Bronchial epithelial cell (primary cell): ENCODE data around the gene KATNA1. TPM values are rescaled to one million over a fixed set of nuclear protein-coding genes. Genes with fewer than 3 reads are reported as not detected.
"Not testable (repeated sequence)": the region's sequence is repeated elsewhere in the genome, so short reads cannot be mapped to it uniquely, and the experiment has no call there.

Experiments
- DNase-seq: peaks from one replicate; pipeline ENCODE4 v3.0.0-alpha.2; 2010; ENCODE audit warnings: low read depth
- FAIRE-seq: peaks from 2 replicates; lab custom pipeline; 2011; peaks lifted over from hg19 to GRCh38; lab: Jason Lieb, UNC
- H3K27me3 ChIP-seq: 2 replicates; pipeline ENCODE4 v1.5.1; 2011; ENCODE audit warnings: low read length; ENCODE audit not compliant: control insufficient read depth, insufficient read depth
- H3K36me3 ChIP-seq: 2 replicates; pipeline ENCODE4 v1.5.1; 2011; ENCODE audit warnings: low read length; ENCODE audit not compliant: control insufficient read depth, insufficient read depth
- H3K4me3 ChIP-seq: 2 replicates; pipeline ENCODE4 v1.5.1; 2011; ENCODE audit warnings: mild to moderate bottlenecking, low read depth, low read length, control low read depth
- CTCF ChIP-seq: IDR thresholded peaks from 2 replicates; pipeline ENCODE4 v1.5.1; 2011; ENCODE audit warnings: mild to moderate bottlenecking, moderate library complexity, low read length, control low read depth, inconsistent platforms; ENCODE audit not compliant: insufficient read depth, severe bottlenecking
- total RNA-seq: library from RNA; depleted of rRNA; stranded (reverse); fragments of >200 nt; gene quantifications from 2 replicates; pipeline ENCODE4 v1.2.1, GENCODE V29; 2014

The KATNA1 gene
- total RNA-seq, 1 donor from 2014 or later: 30.0 TPM

- H3K36me3 ChIP-seq: peaks cover 8% of the 10 kb centered on the region
These were observed 37.7 kb upstream of the KATNA1 start for GRCh38 chr6:149686230-149686629.

GRCh38 chr6:149683256-149683859 is 34.8 kb upstream of the KATNA1 start:
- FAIRE-seq (peak; percentile 62), DNase-seq (no peak)
- Histone ChIP-seq H3K4me3 (no peak overlapping the region), H3K36me3 (peaks cover 2% of the 10 kb centered on the region), H3K27me3 (no peaks in the 10 kb centered on the region)
- no peak for TF ChIP-seq CTCF

More at GRCh38 chr6:149686230-149686629, 37.7 kb upstream of the KATNA1 start:
- DNase-seq: no peak
- no peak overlapping the region for H3K4me3 ChIP-seq
- FAIRE-seq: no peak
- no peak for TF ChIP-seq CTCF
- H3K27me3 ChIP-seq: no peaks in the 10 kb centered on the region

GRCh38 chr6:149681845-149682244 is 33.3 kb upstream of the KATNA1 start:
- not testable (repeated sequence) for H3K4me3 ChIP-seq, DNase-seq, H3K36me3 ChIP-seq, FAIRE-seq, H3K27me3 ChIP-seq

- no peak for TF ChIP-seq CTCF
- FAIRE-seq (no peak), DNase-seq (no peak)
- Histone ChIP-seq H3K27me3 (no peaks in the 10 kb centered on the region), H3K4me3 (no peak overlapping the region), H3K36me3 (peaks cover 4% of the 10 kb centered on the region)
These were observed 32.7 kb upstream of the KATNA1 start for GRCh38 chr6:149681209-149681608.

GRCh38 chr6:149680503-149680902 is 32.0 kb upstream of the KATNA1 start:
- H3K27me3 ChIP-seq: no peaks in the 10 kb centered on the region
- no peak for FAIRE-seq
- TF ChIP-seq CTCF: no peak

GRCh38 chr6:149672265-149672664 is 23.8 kb upstream of the KATNA1 start:
- H3K4me3 ChIP-seq, H3K36me3 ChIP-seq, H3K27me3 ChIP-seq, FAIRE-seq, DNase-seq: not testable (repeated sequence)

More at GRCh38 chr6:149680503-149680902, 32.0 kb upstream of the KATNA1 start:
- Histone ChIP-seq H3K36me3 (peaks cover 4% of the 10 kb centered on the region), H3K4me3 (no peak overlapping the region)
- no peak for DNase-seq

GRCh38 chr6:149660028-149660427 is 11.5 kb upstream of the KATNA1 start:
- FAIRE-seq (no peak), DNase-seq (no peak)
- H3K4me3 ChIP-seq: no peak overlapping the region
- peaks cover 3% of the 10 kb centered on the region for H3K36me3 ChIP-seq
- TF ChIP-seq CTCF: no peak
- H3K27me3 ChIP-seq: no peaks in the 10 kb centered on the region
